NT2/D1 (cell line): Measurements from ENCODE around the gene MYOF.

ENCODE experiments used
- YY1 ChIP-seq: IDR thresholded peaks from 2 replicates; pipeline ENCODE4 v1.6.1; 2011; ENCODE audit not compliant: insufficient read length, insufficient read depth
- ZNF274 ChIP-seq: IDR thresholded peaks from 2 replicates; pipeline ENCODE4 v1.6.1; 2011; ENCODE audit warnings: mild to moderate bottlenecking, low read depth, low read length

GRCh38 chr10:93488956-93489528, 6.9 kb upstream of the MYOF start:
- TF ChIP-seq ZNF274 (no peak), YY1 (no peak)
